ENCODE measurements around the gene CXCL3.
"Not testable (repeated sequence)": the region's sequence is repeated elsewhere in the genome, so short reads cannot be mapped to it uniquely, and the experiment has no call there.

Gene CXCL3

DNA sequence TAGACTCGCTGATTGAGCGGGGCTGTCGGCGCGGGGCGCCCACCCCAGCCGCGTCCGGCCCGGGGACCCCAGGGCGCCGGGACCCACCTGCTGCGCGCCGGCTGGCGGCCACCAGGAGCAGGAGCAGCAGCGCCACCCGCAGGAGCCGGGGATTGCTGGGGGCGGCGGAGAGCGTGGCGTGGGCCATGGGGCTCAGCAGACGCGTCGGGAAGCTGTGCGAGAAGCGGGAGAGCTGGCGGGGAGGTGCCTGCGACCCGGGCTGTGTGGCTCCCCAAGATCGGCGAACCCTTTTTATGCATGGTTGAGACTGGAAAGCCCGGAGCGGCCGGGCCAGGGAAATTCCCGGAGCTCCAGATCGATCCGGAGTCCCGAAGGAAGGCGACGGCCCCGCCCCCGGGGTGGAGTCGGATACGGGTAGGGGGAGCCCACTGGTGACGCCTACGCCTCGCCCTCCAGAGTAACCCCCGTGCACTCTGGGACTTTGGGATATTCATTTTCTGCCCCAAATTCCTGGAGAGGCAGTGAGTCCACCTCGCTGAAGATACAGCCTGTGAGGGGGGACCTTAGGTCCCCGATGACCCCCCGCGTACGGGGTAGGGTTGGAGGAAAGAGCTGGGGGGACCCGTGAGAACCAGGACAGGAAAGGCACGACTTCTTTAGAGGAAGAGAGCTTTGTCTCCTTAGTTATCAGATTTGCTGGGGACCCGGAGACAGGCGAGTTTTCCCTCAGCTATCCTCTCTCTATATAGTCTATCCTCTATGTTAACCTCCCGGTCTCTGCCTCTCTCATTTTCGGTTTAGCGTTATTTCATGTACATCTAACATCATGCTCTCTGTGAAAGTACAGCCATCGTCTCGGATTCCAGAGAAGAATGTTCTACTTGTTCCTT is at the start of gene CXCL3:
Gene CXCL3, minus strand, starts transcription at position 265 of the 890 bp plus-strand sequence. Its CDS starts 78 bp downstream, at position 187.
- DNase-seq (ENCODE audit: low read depth in 2 of 2): no peak

DNA sequence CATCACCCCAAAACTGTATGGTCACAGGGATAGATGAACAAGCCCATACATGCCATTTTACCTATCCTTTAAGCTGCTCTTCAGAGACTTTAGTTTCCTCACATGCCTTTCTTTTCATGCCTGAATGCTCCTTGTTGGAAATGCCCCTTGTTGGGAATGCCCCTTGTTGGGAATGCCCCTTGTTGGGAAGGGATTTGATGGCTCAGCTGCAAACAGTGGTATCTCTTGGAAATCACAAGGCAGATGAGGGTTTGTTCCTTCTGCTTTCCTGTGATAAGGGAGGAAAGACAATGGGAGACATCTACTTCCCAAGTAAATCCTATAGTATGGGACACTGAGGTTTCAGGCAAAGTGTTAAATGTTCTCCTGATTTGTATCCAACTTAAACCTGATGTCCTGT is 49.0 kb upstream of the CXCL3 start:
- DNase-seq (ENCODE audit: low read depth in 2 of 2): no peak

DNA sequence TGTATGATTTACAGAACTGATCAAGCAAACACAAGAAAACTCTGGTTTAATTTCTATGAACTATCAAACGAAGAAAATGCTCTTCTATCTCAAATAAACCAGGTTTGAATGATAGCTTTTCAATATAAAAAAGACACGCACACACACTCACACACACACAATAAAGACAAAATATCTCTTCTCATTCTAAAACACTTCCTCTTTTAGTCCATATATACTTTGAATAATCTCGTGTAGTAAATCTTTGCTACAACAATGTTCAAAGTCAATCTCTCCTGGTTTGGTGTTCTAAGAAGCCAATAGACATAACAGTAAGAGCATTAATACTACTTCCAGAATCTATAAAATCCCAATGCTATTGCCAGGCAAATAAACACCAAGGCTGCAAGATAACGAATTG is 47.2 kb upstream of the CXCL3 start:
- no peak for DNase-seq (ENCODE audit: low read depth in 2 of 2)

- no peak for DNase-seq (ENCODE audit: low read depth in 2 of 2)
These were observed 46.5 kb upstream of the CXCL3 start for GRCh38 chr4:74084984-74085383.

GRCh38 chr4:74083546-74083945 is 45.1 kb upstream of the CXCL3 start:
- DNase-seq (ENCODE audit: low read depth in 2 of 2): no peak

DNA sequence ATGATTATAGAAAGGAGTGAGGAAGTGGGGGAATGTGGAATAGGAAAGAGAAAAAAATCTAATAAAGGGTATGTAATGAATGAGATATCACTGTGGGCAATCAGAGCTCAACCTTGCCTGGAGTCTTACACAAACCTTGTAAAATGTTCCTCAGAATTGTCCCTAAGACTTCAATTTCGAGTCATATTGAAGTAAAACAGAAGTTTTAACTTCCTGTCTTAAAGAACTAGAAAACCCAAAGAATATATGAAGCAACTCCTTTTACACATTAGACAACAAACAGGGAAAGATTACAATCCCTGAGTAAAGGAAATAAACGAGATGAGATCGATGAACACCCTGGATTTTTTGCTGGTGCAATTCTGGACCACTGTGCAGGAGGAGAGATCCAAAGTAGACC is 42.5 kb upstream of the CXCL3 start:
- DNase-seq (ENCODE audit: low read depth in 2 of 2): no peak

DNA sequence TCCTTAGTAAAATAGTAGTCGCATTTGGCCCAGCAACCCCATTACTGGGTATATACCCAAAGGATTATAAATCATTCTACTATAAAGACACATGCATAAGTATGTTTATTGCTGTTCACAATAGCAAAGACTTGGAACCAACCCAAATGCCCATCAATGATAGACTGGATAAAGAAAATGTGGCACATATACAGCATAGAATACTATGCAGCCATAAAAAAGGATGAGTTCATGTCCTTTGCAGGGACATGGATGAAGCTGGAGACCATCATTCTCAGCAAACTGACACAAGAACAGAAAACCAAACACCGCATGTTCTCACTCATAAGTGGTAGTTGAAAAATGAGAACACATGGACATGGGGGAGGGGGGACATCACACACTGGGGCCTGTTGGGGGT is 41.9 kb upstream of the CXCL3 start:
- DNase-seq (ENCODE audit: low read depth in 2 of 2): not testable (repeated sequence)

DNA sequence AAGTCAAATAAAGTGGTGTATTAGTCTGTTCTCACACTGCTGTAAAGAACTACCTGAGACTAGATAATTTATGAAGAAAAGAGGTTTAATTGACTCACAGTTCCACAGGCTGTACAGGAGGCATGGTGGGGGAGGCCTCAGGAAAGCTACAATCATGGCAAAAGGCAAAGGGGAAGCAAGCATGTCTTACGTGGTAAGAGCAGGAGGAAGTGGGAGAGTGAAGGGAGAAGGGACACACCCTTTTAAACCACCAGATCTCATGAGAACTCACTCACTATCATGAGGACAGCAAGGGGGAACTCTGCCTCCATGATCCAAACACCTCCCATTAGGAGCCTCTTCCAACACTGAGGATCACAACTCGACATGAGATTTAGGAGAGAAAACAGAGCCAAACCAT is 40.5 kb upstream of the CXCL3 start:
- not testable (repeated sequence) for DNase-seq (ENCODE audit: low read depth in 2 of 2)

GRCh38 chr4:74073358-74073757 is 34.9 kb upstream of the CXCL3 start:
- DNase-seq (ENCODE audit: low read depth in 2 of 2): no peak

- DNase-seq (ENCODE audit: low read depth in 2 of 2): no peak
These were observed 34.2 kb upstream of the CXCL3 start for GRCh38 chr4:74072739-74073138.

- no peak for DNase-seq (ENCODE audit: low read depth in 2 of 2)
These were observed 29.1 kb upstream of the CXCL3 start for GRCh38 chr4:74067586-74067985.

DNA sequence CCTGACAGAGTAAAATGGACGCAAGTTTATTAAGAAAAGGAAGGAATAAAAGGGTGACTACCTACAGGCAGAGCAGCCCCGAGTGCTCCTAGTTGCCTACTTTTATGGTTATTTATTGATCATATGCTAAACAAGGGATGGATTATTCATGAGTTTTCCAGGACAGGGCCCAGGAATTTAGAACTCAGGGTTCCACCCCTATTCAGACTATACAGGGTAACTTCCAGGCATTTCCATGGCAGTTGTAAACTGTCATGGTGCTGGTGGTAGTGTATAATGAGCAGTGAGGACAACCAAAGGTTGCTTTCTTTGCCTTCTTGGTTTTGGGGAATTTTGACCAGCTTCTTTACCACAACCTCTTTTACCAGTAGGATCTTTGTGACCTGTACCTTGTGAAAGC is 27.7 kb upstream of the CXCL3 start:
- no peak for DNase-seq (ENCODE audit: low read depth in 2 of 2)

GRCh38 chr4:74065115-74065642 is 26.7 kb upstream of the CXCL3 start:
- no peak for DNase-seq (ENCODE audit: low read depth in 2 of 2)

- no peak for DNase-seq (ENCODE audit: low read depth in 2 of 2)
These were observed 25.4 kb upstream of the CXCL3 start for GRCh38 chr4:74063859-74064258.

- DNase-seq (ENCODE audit: low read depth in 2 of 2): no peak
These were observed 24.5 kb upstream of the CXCL3 start for GRCh38 chr4:74062953-74063352.

GRCh38 chr4:74061430-74061829 is 22.9 kb upstream of the CXCL3 start:
- no peak for DNase-seq (ENCODE audit: low read depth in 2 of 2)

DNA sequence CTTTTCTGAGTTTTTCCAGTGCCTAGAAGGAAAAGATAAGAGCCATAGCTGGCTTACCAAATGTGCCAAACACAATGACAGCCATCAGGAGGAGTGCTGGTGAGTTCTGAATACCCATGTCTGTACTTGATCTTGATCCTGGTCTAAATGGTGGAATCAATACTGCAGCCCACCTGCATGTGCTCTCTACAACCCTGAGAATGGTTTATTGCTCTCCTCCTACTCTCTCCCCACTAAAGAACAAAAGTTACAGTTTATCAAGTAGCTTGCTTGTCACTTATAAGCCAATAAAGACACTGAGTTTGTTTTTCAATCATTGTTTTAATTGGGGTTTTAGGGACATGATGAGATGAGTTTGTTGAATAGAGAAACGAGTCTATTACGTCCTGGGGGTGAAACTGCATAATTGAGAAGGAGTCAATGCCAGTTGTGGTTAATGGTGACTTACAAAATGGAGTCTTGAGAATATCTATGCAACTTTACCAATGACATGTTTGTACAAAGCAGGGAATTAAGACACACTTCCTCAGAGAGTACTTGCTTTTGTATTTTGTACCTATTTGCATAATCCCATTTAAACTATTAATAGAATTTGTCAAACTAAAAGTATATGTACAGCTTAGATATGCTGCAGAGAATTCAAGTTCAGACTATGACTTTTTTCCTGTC is 20.8 kb upstream of the CXCL3 start:
- no peak for DNase-seq (ENCODE audit: low read depth in 2 of 2)

DNA sequence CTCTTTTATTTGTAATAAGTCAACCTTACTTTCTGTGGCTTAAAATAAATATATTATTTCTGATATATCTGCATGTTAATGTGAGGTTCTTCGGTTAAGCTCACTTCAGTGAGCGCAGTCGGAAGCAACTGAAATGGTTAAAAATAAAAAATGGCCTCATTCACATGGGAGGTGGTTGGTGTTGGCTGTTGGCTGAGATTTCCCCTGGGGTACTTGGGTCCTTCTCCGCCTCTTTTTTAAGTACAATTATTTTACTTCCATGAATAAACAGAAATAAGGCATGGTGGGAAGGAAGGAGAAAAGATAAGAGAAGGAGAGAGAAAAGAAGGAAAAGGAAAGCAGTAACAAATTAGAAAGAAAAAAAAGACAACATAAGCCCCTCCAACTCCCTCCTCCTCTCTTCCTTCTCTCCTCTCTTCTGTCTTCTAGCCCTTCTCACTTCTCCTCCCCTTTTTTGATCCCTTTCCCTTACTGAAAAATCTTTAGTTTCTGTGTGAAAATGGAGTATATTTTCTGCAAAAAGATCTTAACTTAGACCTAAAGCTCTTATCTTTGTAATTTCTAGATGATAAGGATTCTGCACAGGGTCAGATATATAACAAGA is 19.7 kb upstream of the CXCL3 start:
- DNase-seq (ENCODE audit: low read depth in 2 of 2): no peak

- no peak for DNase-seq (ENCODE audit: low read depth in 2 of 2)
These were observed 19.1 kb upstream of the CXCL3 start for GRCh38 chr4:74057588-74057987.

DNA sequence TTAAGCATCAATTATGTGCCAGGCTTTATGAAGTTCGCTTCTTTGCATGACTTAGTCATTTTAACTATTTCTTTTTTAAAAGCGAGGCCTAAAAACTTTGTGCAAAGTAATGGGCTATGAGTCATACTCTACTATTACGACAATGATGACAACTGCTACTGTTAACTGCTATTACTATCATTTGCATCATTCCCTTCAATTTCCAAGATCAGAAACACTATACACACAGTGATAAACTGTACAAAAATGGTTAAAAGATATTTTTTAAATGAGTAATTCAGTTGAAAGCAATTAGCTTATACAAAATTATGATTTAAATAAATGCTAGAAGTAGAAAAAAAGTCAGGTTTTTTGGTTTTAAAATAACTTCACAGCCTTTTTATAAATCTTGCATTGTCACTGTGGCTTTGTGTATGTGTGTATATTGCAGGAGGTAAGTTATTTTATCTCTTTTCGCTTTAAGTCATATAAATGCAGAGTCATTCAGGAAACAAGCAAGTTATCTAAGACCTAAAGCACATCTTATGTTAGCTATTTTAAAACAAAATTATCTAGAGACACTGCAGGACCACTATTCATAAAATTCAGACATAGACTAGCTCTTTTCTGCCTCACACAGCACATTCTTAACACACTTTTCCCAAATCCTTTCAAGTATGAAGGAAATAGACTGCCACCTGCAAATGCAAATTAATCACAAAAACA is 18.5 kb upstream of the CXCL3 start:
- DNase-seq (ENCODE audit: low read depth in 2 of 2): peak; percentile 72 to 84

- DNase-seq (ENCODE audit: low read depth in 2 of 2): no peak
These were observed 17.8 kb upstream of the CXCL3 start for GRCh38 chr4:74056114-74056857.
